NB4 (cell line): ENCODE results near the gene TAF1B.

Experiments
- DNase-seq: peaks from one replicate; pipeline ENCODE4 v3.0.0; 2010; ENCODE audit warnings: low read depth
- H3K4me3 ChIP-seq: one replicate; pipeline ENCODE4 v1.5.1; 2011; ENCODE audit warnings: mild to moderate bottlenecking, low read depth, low read length, moderate library complexity
- CTCF ChIP-seq: IDR thresholded peaks from one replicate; pipeline ENCODE4 v1.5.1; 2012; ENCODE audit warnings: low read depth, low read length
- MYC ChIP-seq: IDR thresholded peaks from 2 replicates; pipeline ENCODE4 v1.6.1; 2011; ENCODE audit warnings: low read depth, low read length
- POLR2A ChIP-seq: IDR thresholded peaks from 2 replicates; pipeline ENCODE4 v1.6.1; 2011; ENCODE audit warnings: mild to moderate bottlenecking; ENCODE audit not compliant: insufficient read length; ENCODE audit errors: extremely low read depth
- TF ChIP-seq, protein P1 (sequence below): IDR thresholded peaks from 2 replicates; pipeline ENCODE4 v1.6.1; 2011; ENCODE audit warnings: low read depth, low read length

Gene TAF1B

DNA sequence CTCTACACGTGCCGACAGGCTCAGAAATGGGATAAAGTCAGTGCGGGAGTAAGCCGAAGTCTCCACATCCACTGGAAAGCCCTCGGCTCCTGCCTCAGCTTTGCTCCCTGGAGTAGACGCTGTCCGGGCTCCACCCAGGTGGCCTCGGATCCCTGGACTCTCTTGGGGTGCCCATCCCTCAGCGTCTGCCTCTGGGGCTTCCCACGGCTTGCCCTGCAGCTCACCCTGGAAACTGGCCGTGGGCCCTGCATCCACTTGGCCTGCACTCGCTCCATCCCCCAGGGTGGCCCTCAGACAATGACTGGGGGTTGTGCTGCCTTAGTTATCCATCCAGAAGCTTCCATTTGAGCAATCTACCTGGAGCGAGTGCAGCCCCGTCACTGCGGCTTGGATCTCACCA lies 36.2 kb upstream of the TAF1B start:
- no peak for TF ChIP-seq POLR2A
- TF ChIP-seq, protein P1, sequence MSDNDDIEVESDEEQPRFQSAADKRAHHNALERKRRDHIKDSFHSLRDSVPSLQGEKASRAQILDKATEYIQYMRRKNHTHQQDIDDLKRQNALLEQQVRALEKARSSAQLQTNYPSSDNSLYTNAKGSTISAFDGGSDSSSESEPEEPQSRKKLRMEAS: no peak
- TF ChIP-seq CTCF: no peak
- TF ChIP-seq MYC: no peak
- H3K4me3 ChIP-seq: no peak overlapping the region
- DNase-seq: no peak

GRCh38 chr2:9807555-9808305 lies 35.5 kb upstream of the TAF1B start:
- TF ChIP-seq CTCF (no peak), POLR2A (no peak), MYC (no peak)
- TF ChIP-seq, protein P1: no peak
- DNase-seq: no peak
- no peak overlapping the region for H3K4me3 ChIP-seq

DNA sequence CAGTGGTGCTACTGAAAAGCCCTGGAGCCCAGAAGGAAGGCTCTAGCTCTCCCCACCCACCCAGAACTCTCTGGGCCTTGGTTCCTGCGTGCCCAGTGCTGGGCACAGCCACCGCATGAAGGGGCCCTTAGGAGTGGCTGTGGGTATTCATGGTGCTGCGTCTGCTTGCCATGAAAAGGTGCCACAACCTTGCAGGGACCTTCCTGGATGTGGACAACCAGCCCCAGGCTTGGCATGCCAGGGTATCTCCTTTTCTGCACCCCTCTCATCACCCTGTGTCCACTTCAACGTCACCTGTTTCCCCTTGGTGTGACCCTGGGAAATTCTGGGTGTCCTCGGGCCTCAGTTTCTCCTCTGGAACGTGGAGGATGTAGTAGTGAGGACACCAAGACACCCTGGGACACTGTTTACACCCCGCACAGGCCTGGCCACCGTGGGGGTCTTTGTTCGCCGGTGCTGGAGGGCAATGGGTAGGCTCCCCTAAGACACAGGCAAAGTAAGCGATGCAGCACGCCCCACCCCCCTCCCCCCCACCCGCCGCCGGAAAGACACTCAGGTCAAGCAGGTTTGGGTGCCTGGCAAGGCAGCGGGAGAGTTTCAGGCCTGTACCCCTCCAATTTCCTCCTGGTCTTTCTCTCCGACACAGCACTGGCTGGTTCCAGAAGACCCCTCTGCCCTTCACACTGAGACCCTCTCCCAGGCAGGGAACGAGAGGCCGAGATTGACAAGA lies 34.8 kb upstream of the TAF1B start:
- no peak for DNase-seq
- no peak for TF ChIP-seq POLR2A
- no peak for TF ChIP-seq MYC
- TF ChIP-seq, protein P1: no peak
- no peak for TF ChIP-seq CTCF
- no peak overlapping the region for H3K4me3 ChIP-seq

DNA sequence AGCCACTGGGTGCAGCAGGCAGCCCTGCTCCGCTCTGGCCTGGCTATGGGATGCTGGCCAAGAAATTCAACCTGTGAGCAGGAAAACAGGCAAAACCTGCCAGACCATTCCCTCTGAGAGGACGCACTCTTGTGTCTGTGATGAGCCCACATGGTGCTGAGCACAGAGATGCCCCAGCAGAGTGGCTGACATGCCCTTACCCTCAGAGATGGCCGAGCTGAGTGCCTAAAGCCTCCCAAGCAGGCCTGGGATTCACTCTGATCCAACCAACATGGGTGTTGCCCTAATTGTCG lies 34.3 kb upstream of the TAF1B start:
- no peak for DNase-seq
- TF ChIP-seq CTCF: no peak
- no peak for TF ChIP-seq POLR2A
- TF ChIP-seq MYC: no peak
- TF ChIP-seq, protein P1: no peak
- no peak overlapping the region for H3K4me3 ChIP-seq

GRCh38 chr2:9809448-9810088 lies 33.7 kb upstream of the TAF1B start:
- no peak for DNase-seq
- TF ChIP-seq POLR2A (no peak), MYC (no peak), CTCF (no peak)
- TF ChIP-seq, protein P1: no peak
- no peak overlapping the region for H3K4me3 ChIP-seq
